H9 (cell line): ENCODE measurements around the gene ERMP1. TPM values are rescaled to one million over a fixed set of nuclear protein-coding genes. Genes with fewer than 3 reads are reported as not detected.

Experiments used
- DNase-seq: peaks from one replicate; pipeline ENCODE4 v3.0.0-alpha.2; 2017
- H2AFZ ChIP-seq: one replicate; pipeline ENCODE4 v1.6.1; 2013; ENCODE audit warnings: mild to moderate bottlenecking, low read length, control low read depth, moderate library complexity
- H2AK5ac ChIP-seq: 2 replicates; pipeline ENCODE4 v1.6.1; 2013; ENCODE audit warnings: low read length, control low read depth, mixed read lengths; ENCODE audit not compliant: insufficient read length
- H2BK120ac ChIP-seq: one replicate; pipeline ENCODE4 v1.6.1; 2013; ENCODE audit warnings: low read depth, mild to moderate bottlenecking, low read length, control low read depth, inconsistent platforms; ENCODE audit not compliant: poor library complexity, severe bottlenecking
- H2BK12ac ChIP-seq: 2 replicates; pipeline ENCODE4 v1.6.1; 2013; ENCODE audit warnings: low read length, control low read depth, mixed read lengths, low read depth; ENCODE audit not compliant: insufficient read length
- H2BK15ac ChIP-seq: 2 replicates; pipeline ENCODE4 v1.6.1; 2013; ENCODE audit warnings: low read depth, low read length, control low read depth
- H2BK20ac ChIP-seq: one replicate; pipeline ENCODE4 v1.6.1; 2013; ENCODE audit warnings: low read depth, mild to moderate bottlenecking, low read length, control low read depth, inconsistent platforms; ENCODE audit not compliant: poor library complexity, severe bottlenecking
- H2BK5ac ChIP-seq: 2 replicates; pipeline ENCODE4 v1.6.1; 2013; ENCODE audit warnings: low read length, control low read depth, mixed read lengths; ENCODE audit not compliant: insufficient read length
- H3K14ac ChIP-seq: 2 replicates; pipeline ENCODE4 v1.6.1; 2013; ENCODE audit warnings: low read length, control low read depth; ENCODE audit not compliant: insufficient read depth
- H3K18ac ChIP-seq: 2 replicates; pipeline ENCODE4 v1.6.1; 2013; ENCODE audit warnings: low read depth, mild to moderate bottlenecking, mixed read lengths, low read length, control low read depth; ENCODE audit not compliant: insufficient read length
- H3K23ac ChIP-seq: 2 replicates; pipeline ENCODE4 v1.6.1; 2013; ENCODE audit warnings: low read length, control low read depth, mixed read lengths, low read depth; ENCODE audit not compliant: insufficient read length
- H3K23me2 ChIP-seq: 2 replicates; pipeline ENCODE4 v1.6.1; 2013; ENCODE audit warnings: low read depth, mild to moderate bottlenecking, mixed read lengths, low read length, control low read depth; ENCODE audit not compliant: insufficient read length, poor library complexity, severe bottlenecking
- H3K27ac ChIP-seq: 2 replicates; pipeline ENCODE4 v1.5.1; 2013; ENCODE audit warnings: low read length, control low read depth, mixed read lengths, low read depth; ENCODE audit not compliant: insufficient read length
- H3K27me3 ChIP-seq: 2 replicates; pipeline ENCODE4 v1.6.1; 2013; ENCODE audit warnings: low read length, control low read depth, inconsistent platforms; ENCODE audit not compliant: insufficient read depth
- H3K4ac ChIP-seq: 2 replicates; pipeline ENCODE4 v1.6.1; 2013; ENCODE audit warnings: low read depth, mild to moderate bottlenecking, control low read depth, inconsistent platforms, low read length, moderate library complexity
- H3K4me1 ChIP-seq: 2 replicates; pipeline ENCODE4 v1.6.1; 2013; ENCODE audit warnings: low read length, control low read depth, inconsistent platforms; ENCODE audit not compliant: insufficient read depth
- H3K4me2 ChIP-seq: 2 replicates; pipeline ENCODE4 v1.6.1; 2013; ENCODE audit warnings: low read length, control low read depth, mixed read lengths; ENCODE audit not compliant: insufficient read length, insufficient read depth
- H3K56ac ChIP-seq: 2 replicates; pipeline ENCODE4 v1.6.1; 2013; ENCODE audit warnings: low read depth, mild to moderate bottlenecking, mixed read lengths, low read length, control low read depth; ENCODE audit not compliant: insufficient read length
- H3K79me1 ChIP-seq: 2 replicates; pipeline ENCODE4 v1.6.1; 2013; ENCODE audit warnings: low read depth, mild to moderate bottlenecking, moderate library complexity, low read length, control low read depth, inconsistent platforms; ENCODE audit not compliant: insufficient read depth, poor library complexity, severe bottlenecking
- H3K79me2 ChIP-seq: 2 replicates; pipeline ENCODE4 v1.6.1; 2013; ENCODE audit warnings: low read length, control low read depth, inconsistent platforms; ENCODE audit not compliant: insufficient read depth
- H3K9ac ChIP-seq: 2 replicates; pipeline ENCODE4 v1.6.1; 2013; ENCODE audit warnings: low read length, control low read depth, mixed read lengths; ENCODE audit not compliant: insufficient read length; ENCODE audit errors: extremely low read depth
- H3K9me3 ChIP-seq: one replicate; pipeline ENCODE4 v1.6.1; 2013; ENCODE audit warnings: low read depth, low read length, inconsistent platforms; ENCODE audit not compliant: control insufficient read depth
- H3T11ph ChIP-seq: one replicate; pipeline ENCODE4 v1.6.1; 2013; ENCODE audit warnings: mild to moderate bottlenecking, low read length, control low read depth, inconsistent platforms
- H4K20me1 ChIP-seq: one replicate; pipeline ENCODE4 v1.6.1; 2013; ENCODE audit not compliant: control insufficient read depth, insufficient read length, insufficient read depth
- H4K5ac ChIP-seq: 2 replicates; pipeline ENCODE4 v1.6.1; 2013; ENCODE audit warnings: low read depth, mild to moderate bottlenecking, mixed read lengths, low read length, control low read depth; ENCODE audit not compliant: insufficient read length
- H4K8ac ChIP-seq: replicated peaks from 2 replicates; pipeline ENCODE4 v1.6.1; 2013; ENCODE audit warnings: low read length, control low read depth, mixed read lengths, low read depth; ENCODE audit not compliant: insufficient read length
- H4K91ac ChIP-seq: 2 replicates; pipeline ENCODE4 v1.6.1; 2013; ENCODE audit warnings: low read depth, mild to moderate bottlenecking, moderate library complexity, mixed read lengths, low read length, control low read depth; ENCODE audit not compliant: insufficient read length
- H3K27ac Mint-ChIP-seq, 3 experiments: 2 replicates in 2 of 3; 3 replicates in 1 of 3; pipeline ENCODE4 v1.8.0; 2020 to 2021; ENCODE audit warnings: mixed read lengths in 3 of 3, mild to moderate bottlenecking in 1 of 3, moderate library complexity in 1 of 3
- H3K27me3 Mint-ChIP-seq: 2 replicates; pipeline ENCODE4 v1.8.0; 2021; ENCODE audit warnings: low read depth, mild to moderate bottlenecking, moderate library complexity, mixed read lengths
- H3K36me3 Mint-ChIP-seq, 3 experiments: 2 replicates in 2 of 3; 3 replicates in 1 of 3; pipeline ENCODE4 v1.8.0; 2020 to 2021; ENCODE audit warnings: low read depth in 3 of 3, mixed read lengths in 3 of 3; ENCODE audit not compliant: insufficient read depth in 1 of 3
- H3K4me1 Mint-ChIP-seq, 2 experiments: 2 replicates each; pipeline ENCODE4 v1.8.0; 2020; ENCODE audit warnings: mixed read lengths in 2 of 2
- H3K4me3 Mint-ChIP-seq, 2 experiments: 2 replicates in 1 of 2; 3 replicates in 1 of 2; pipeline ENCODE4 v1.8.0; 2020 to 2021; ENCODE audit warnings: mild to moderate bottlenecking in 2 of 2, mixed read lengths in 2 of 2, moderate library complexity in 1 of 2
- H3K9me3 Mint-ChIP-seq, 2 experiments: 2 replicates in 1 of 2; 3 replicates in 1 of 2; pipeline ENCODE4 v1.8.0; 2020; ENCODE audit warnings: mild to moderate bottlenecking in 2 of 2, mixed read lengths in 2 of 2, moderate library complexity in 1 of 2
- CTCF ChIP-seq: fragments of 200-600 bp; sonication (generic); conservative IDR thresholded peaks from 3 replicates; pipeline ENCODE4 v1.8.0; 2021; ENCODE audit warnings: antibody characterized with exemption, mild to moderate bottlenecking
- WGBS: extraction: QIAGEN DNeasy Blood & Tissue Kit; methylation state at CpG from one replicate; pipeline ENCODE4 v1.1.7; 2013; ENCODE audit warnings: missing lambda C conversion rate, low lambda C conversion rate, mixed read lengths; ENCODE audit not compliant: insufficient read length; ENCODE audit errors: extremely low coverage; 5-methylcytosine and 5-hydroxymethylcytosine counted together
- total RNA-seq: library from RNA; stranded (reverse); gene quantifications from 2 replicates; pipeline ENCODE4 v1.2.1, GENCODE V29; 2021

Gene ERMP1
- total RNA-seq, 1 experiment from 2014 or later, result 20.2 TPM

GRCh38 chr9:5842929-5843793 is 10.2 kb upstream of the ERMP1 start:
- Histone ChIP-seq H2BK15ac (no peak overlapping the region), H3K9me3 (no peaks in the 10 kb centered on the region), H2BK20ac (no peak overlapping the region), H3K79me1 (no peaks in the 10 kb centered on the region), H2BK12ac (no peak overlapping the region), H3K27me3 (no peaks in the 10 kb centered on the region), H4K8ac (no peak overlapping the region), H3T11ph (no peak overlapping the region), H2BK5ac (no peak overlapping the region), H4K20me1 (no peaks in the 10 kb centered on the region), H4K5ac (no peak overlapping the region), H3K18ac (no peak overlapping the region), H3K14ac (no peak overlapping the region), H2AK5ac (no peak overlapping the region), H3K4me2 (no peak overlapping the region), H3K9ac (no peak overlapping the region), H3K4me1 (0 out of 2 replicates have a peak, but pooled peaks cover 2% of the 10 kb centered on the region), H4K91ac (no peak overlapping the region), H2BK120ac (no peak overlapping the region), H3K4ac (no peak overlapping the region), H2AFZ (no peak overlapping the region), H3K23me2 (no peaks in the 10 kb centered on the region), H3K79me2 (no peaks in the 10 kb centered on the region), H3K56ac (no peak overlapping the region), H3K23ac (no peak overlapping the region), H3K27ac (no peak overlapping the region)
- no peak for DNase-seq
- Mint-ChIP-seq H3K9me3 (peaks cover 7% of the 10 kb centered on the region in 2 experiments; a peak in 4 of 5 replicates), H3K27ac (peak overlapping the region in 1 of 3 experiments; percentile 60; a peak in 1 of 7 replicates), H3K36me3 (peaks cover 2 to 11% (median 3%) of the 10 kb centered on the region in 3 experiments; a peak in 5 of 7 replicates), H3K4me1 (peaks cover 17 to 24% of the 10 kb centered on the region in 2 experiments), H3K4me3 (no peak overlapping the region), H3K27me3 (no peaks in the 10 kb centered on the region; the same call in 1 of the 2 replicates)
- WGBS, result no CpG with 5 or more reads among the region's 5 CpGs
- TF ChIP-seq CTCF, result no peak
